Measurements from ENCODE around the gene HTR3D.

The HTR3D gene

DNA sequence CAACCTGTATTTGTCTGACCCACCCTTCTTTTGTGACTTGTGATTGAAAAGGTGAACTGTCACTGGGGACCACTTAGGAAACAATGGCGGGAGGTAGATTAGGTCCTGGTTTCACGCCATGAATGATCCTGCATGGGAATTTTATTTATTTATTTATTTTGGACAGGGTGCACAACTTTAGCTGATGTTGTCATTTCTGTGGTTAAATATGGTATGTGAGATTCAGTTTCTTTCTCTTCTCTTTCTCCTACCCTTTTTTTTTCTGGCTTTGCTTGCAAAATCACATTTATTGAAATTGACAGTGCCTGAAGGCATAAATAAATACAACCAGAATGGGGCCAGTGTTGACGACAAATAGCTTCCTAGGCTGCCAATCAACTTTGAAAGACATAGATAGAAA lies 47.3 kb downstream of the HTR3D start:
- H3K4me3 ChIP-seq (ENCODE audit: low read length) = no peak overlapping the region
- no peak for TF ChIP-seq EZH2phosphoT487 (IDR thresholded peaks at IDR 0.05; ENCODE audit: low read depth)
- TF ChIP-seq, protein P1, sequence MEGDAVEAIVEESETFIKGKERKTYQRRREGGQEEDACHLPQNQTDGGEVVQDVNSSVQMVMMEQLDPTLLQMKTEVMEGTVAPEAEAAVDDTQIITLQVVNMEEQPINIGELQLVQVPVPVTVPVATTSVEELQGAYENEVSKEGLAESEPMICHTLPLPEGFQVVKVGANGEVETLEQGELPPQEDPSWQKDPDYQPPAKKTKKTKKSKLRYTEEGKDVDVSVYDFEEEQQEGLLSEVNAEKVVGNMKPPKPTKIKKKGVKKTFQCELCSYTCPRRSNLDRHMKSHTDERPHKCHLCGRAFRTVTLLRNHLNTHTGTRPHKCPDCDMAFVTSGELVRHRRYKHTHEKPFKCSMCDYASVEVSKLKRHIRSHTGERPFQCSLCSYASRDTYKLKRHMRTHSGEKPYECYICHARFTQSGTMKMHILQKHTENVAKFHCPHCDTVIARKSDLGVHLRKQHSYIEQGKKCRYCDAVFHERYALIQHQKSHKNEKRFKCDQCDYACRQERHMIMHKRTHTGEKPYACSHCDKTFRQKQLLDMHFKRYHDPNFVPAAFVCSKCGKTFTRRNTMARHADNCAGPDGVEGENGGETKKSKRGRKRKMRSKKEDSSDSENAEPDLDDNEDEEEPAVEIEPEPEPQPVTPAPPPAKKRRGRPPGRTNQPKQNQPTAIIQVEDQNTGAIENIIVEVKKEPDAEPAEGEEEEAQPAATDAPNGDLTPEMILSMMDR (IDR thresholded peaks at IDR 0.05; ENCODE audit: low read depth, low read length) = no peak
- H3K79me2 ChIP-seq (ENCODE audit: low read length) = no peaks in the 10 kb centered on the region
- no peak overlapping the region for H3K27ac ChIP-seq (ENCODE audit: low read length)
- no peaks in the 10 kb centered on the region for H3K4me1 ChIP-seq (ENCODE audit: low read length)
- H3K27me3 ChIP-seq (ENCODE audit: low read depth, low read length) = peaks cover 3% of the 10 kb centered on the region; the same call in 1 of the 2 replicates
- H2AFZ ChIP-seq (ENCODE audit: low read depth, low read length) = no peak overlapping the region
- H3K9me3 ChIP-seq (ENCODE audit: insufficient read depth, low read length) = no peaks in the 10 kb centered on the region
- H4K20me1 ChIP-seq (ENCODE audit: insufficient read depth, low read length) = no peaks in the 10 kb centered on the region
- no peaks in the 10 kb centered on the region for H3K36me3 ChIP-seq (replicated peaks; ENCODE audit: low read depth, low read length)
- H3K9ac ChIP-seq (ENCODE audit: low read length) = no peak overlapping the region
- H3K4me2 ChIP-seq (ENCODE audit: low read length) = no peak overlapping the region

DNA sequence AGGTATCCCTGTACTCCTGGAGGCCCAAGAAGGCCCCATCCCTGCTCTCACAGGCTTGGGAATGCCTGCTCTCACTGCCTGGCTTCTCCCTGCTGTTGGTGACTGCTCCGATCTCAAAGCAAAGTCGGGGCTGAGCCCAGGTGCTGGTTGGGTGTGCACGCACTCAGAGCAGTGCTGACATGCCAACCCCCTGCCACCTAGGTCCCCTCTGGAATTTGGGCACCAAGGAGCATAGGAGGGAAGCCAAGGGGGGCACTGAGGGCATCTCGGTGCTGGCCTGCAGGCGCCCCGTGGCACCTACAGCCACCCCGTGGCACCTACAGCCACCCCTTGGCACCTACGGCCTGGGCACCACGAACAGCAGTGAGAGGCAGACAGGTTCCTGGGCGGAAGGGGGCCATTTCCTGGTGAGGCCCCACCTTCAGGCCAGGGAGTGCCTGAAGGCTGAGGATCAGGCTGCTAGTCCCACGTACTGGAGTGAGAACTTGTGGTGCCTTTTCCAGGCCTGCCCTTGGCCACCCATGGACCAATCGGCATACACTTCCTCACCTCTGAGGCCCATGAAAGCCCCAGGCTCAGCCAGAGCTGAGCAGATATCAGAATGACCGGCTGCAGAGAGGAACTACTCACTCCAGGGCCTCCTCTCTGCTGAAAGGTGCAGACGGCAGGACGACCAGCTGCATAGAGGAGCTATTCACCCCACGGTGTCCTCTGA lies 49.7 kb downstream of the HTR3D start:
- Histone ChIP-seq H3K36me3 (replicated peaks; ENCODE audit: low read depth, low read length) (no peaks in the 10 kb centered on the region), H2AFZ (ENCODE audit: low read depth, low read length) (no peak overlapping the region), H3K4me2 (ENCODE audit: low read length) (no peak overlapping the region), H3K27ac (ENCODE audit: low read length) (no peak overlapping the region), H4K20me1 (ENCODE audit: insufficient read depth, low read length) (no peaks in the 10 kb centered on the region), H3K9ac (ENCODE audit: low read length) (no peak overlapping the region), H3K79me2 (ENCODE audit: low read length) (no peaks in the 10 kb centered on the region), H3K27me3 (ENCODE audit: low read depth, low read length) (no peaks in the 10 kb centered on the region), H3K4me1 (ENCODE audit: low read length) (no peaks in the 10 kb centered on the region), H3K4me3 (ENCODE audit: low read length) (no peak overlapping the region), H3K9me3 (ENCODE audit: insufficient read depth, low read length) (no peaks in the 10 kb centered on the region)
- TF ChIP-seq, protein P1 (IDR thresholded peaks at IDR 0.05; ENCODE audit: low read depth, low read length) = no peak
- no peak for TF ChIP-seq EZH2phosphoT487 (IDR thresholded peaks at IDR 0.05; ENCODE audit: low read depth)

DNA sequence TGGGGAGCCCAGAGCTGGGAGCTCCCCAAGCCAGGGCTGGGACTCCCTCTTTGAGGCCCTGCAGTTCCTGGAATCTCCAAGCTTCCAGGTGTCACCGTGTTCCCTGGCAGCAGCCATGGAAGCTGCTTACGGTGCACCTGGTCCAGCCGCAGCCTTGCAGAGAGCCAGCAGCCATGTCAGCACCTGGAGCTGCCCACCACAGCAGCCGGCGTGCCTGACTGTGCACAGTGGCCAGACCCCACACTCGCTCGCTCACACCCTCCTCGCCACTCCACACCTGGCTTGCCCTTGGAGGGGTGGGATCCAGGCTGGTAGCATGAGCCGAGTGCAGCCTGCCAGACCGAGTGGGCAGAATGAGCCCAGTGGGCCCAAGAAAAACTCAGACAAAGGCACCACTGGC lies 50.5 kb downstream of the HTR3D start:
- Histone ChIP-seq H3K27me3 (ENCODE audit: low read depth, low read length) (no peaks in the 10 kb centered on the region), H3K4me2 (ENCODE audit: low read length) (no peak overlapping the region), H4K20me1 (ENCODE audit: insufficient read depth, low read length) (no peaks in the 10 kb centered on the region), H3K9me3 (ENCODE audit: insufficient read depth, low read length) (no peaks in the 10 kb centered on the region), H3K27ac (ENCODE audit: low read length) (no peak overlapping the region), H3K36me3 (replicated peaks; ENCODE audit: low read depth, low read length) (no peaks in the 10 kb centered on the region), H3K79me2 (ENCODE audit: low read length) (no peaks in the 10 kb centered on the region), H3K4me1 (ENCODE audit: low read length) (no peaks in the 10 kb centered on the region), H3K9ac (ENCODE audit: low read length) (no peak overlapping the region), H2AFZ (ENCODE audit: low read depth, low read length) (no peak overlapping the region), H3K4me3 (ENCODE audit: low read length) (no peak overlapping the region)
- TF ChIP-seq, protein P1 (IDR thresholded peaks at IDR 0.05; ENCODE audit: low read depth, low read length) = no peak
- TF ChIP-seq EZH2phosphoT487 (IDR thresholded peaks at IDR 0.05; ENCODE audit: low read depth) = no peak

DNA sequence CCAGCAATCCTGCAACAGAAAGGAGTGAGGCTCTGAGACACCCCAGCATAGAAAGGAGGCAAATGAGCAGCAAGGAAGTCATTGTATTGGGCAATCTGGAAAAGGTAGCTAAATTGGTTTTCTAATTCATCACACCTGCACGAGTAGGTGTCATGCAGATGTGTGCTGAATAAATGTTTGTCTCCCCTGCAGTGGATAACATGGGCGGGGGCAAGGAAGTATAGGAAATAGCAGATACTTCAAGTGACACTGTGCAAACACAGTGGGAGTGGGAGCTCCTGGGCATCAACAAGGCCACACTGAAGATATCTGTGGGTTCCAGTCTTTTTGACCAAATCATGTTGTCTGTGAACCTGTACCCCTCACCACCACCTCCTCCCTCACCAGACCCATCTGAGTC lies 50.9 kb downstream of the HTR3D start:
- Histone ChIP-seq H3K36me3 (replicated peaks; ENCODE audit: low read depth, low read length) (no peaks in the 10 kb centered on the region), H3K9ac (ENCODE audit: low read length) (no peak overlapping the region), H3K79me2 (ENCODE audit: low read length) (no peaks in the 10 kb centered on the region), H3K27me3 (ENCODE audit: low read depth, low read length) (no peaks in the 10 kb centered on the region), H2AFZ (ENCODE audit: low read depth, low read length) (no peak overlapping the region), H3K9me3 (ENCODE audit: insufficient read depth, low read length) (no peaks in the 10 kb centered on the region), H3K4me2 (ENCODE audit: low read length) (no peak overlapping the region), H3K4me3 (ENCODE audit: low read length) (no peak overlapping the region), H3K4me1 (ENCODE audit: low read length) (no peaks in the 10 kb centered on the region), H3K27ac (ENCODE audit: low read length) (no peak overlapping the region), H4K20me1 (ENCODE audit: insufficient read depth, low read length) (no peaks in the 10 kb centered on the region)
- TF ChIP-seq, protein P1 (IDR thresholded peaks at IDR 0.05; ENCODE audit: low read depth, low read length) = no peak
- TF ChIP-seq EZH2phosphoT487 (IDR thresholded peaks at IDR 0.05; ENCODE audit: low read depth) = no peak
